Measurements from ENCODE around the gene GSC2.
"Not testable (repeated sequence)": the region's sequence is repeated elsewhere in the genome, so short reads cannot be mapped to it uniquely, and the experiment has no call there.

Gene GSC2

GRCh38 chr22:19167106-19167869 lies 17.2 kb upstream of the GSC2 start:
- Histone ChIP-seq H3K27ac (ENCODE audit: low read depth, low read length) (no peak overlapping the region), H3K9me3 (ENCODE audit: low read length) (no peaks in the 10 kb centered on the region), H3K4me1 (ENCODE audit: insufficient read depth, low read length) (peaks cover 11% of the 10 kb centered on the region), H3K36me3 (ENCODE audit: insufficient read depth, low read length) (no peaks in the 10 kb centered on the region), H3K4me3 (ENCODE audit: low read depth in 1 of 2, low read length in 2 of 2) (no peak overlapping the region), H3K27me3 (ENCODE audit: control insufficient read depth in 1 of 2, insufficient read depth in 2 of 2, low read length in 2 of 2) (peaks cover 9 to 35% of the 10 kb centered on the region in 2 donors), H3K9ac (ENCODE audit: low read length) (no peak overlapping the region)

- Histone ChIP-seq H3K27ac (ENCODE audit: low read depth, low read length) (no peak overlapping the region), H3K36me3 (ENCODE audit: insufficient read depth, low read length) (no peaks in the 10 kb centered on the region), H3K27me3 (ENCODE audit: control insufficient read depth in 1 of 2, insufficient read depth in 2 of 2, low read length in 2 of 2) (peaks cover 9 to 40% of the 10 kb centered on the region in 2 donors), H3K9me3 (ENCODE audit: low read length) (no peaks in the 10 kb centered on the region), H3K4me3 (ENCODE audit: low read depth in 1 of 2, low read length in 2 of 2) (no peak overlapping the region), H3K4me1 (ENCODE audit: insufficient read depth, low read length) (peaks cover 8% of the 10 kb centered on the region), H3K9ac (ENCODE audit: low read length) (no peak overlapping the region)
These were observed 16.3 kb upstream of the GSC2 start for GRCh38 chr22:19166421-19166820.

- Histone ChIP-seq H3K4me1 (ENCODE audit: insufficient read depth, low read length) (no peaks in the 10 kb centered on the region), H3K27me3 (ENCODE audit: control insufficient read depth in 1 of 2, insufficient read depth in 2 of 2, low read length in 2 of 2) (peaks cover 9 to 34% of the 10 kb centered on the region in 2 donors), H3K9ac (ENCODE audit: low read length) (no peak overlapping the region)
These were observed 14.3 kb upstream of the GSC2 start for GRCh38 chr22:19164425-19164824.

GRCh38 chr22:19158649-19159048 lies 8.6 kb upstream of the GSC2 start:
- not testable (repeated sequence) for H3K9ac ChIP-seq (ENCODE audit: low read length); H3K27ac ChIP-seq (ENCODE audit: low read depth, low read length); H3K36me3 ChIP-seq (ENCODE audit: insufficient read depth, low read length); H3K27me3 ChIP-seq (ENCODE audit: control insufficient read depth in 1 of 2, insufficient read depth in 2 of 2, low read length in 2 of 2); H3K9me3 ChIP-seq (ENCODE audit: low read length); H3K4me1 ChIP-seq (ENCODE audit: insufficient read depth, low read length); H3K4me3 ChIP-seq (ENCODE audit: low read depth in 1 of 2, low read length in 2 of 2)

More at GRCh38 chr22:19164425-19164824, 14.3 kb upstream of the GSC2 start:
- H3K4me3 ChIP-seq (ENCODE audit: low read depth in 1 of 2, low read length in 2 of 2) = no peak overlapping the region
- H3K27ac ChIP-seq (ENCODE audit: low read depth, low read length) = no peak overlapping the region
- no peaks in the 10 kb centered on the region for H3K36me3 ChIP-seq (ENCODE audit: insufficient read depth, low read length)
- H3K9me3 ChIP-seq (ENCODE audit: low read length) = no peaks in the 10 kb centered on the region

- H3K27ac ChIP-seq (ENCODE audit: low read depth, low read length); H3K4me1 ChIP-seq (ENCODE audit: insufficient read depth, low read length); H3K4me3 ChIP-seq (ENCODE audit: low read depth in 1 of 2, low read length in 2 of 2); H3K9ac ChIP-seq (ENCODE audit: low read length); H3K9me3 ChIP-seq (ENCODE audit: low read length); H3K36me3 ChIP-seq (ENCODE audit: insufficient read depth, low read length): not testable (repeated sequence)
- H3K27me3 ChIP-seq (ENCODE audit: control insufficient read depth in 1 of 2, insufficient read depth in 2 of 2, low read length in 2 of 2) = peaks cover 8 to 11% of the 10 kb centered on the region in 2 donors
These were observed 6.0 kb upstream of the GSC2 start for GRCh38 chr22:19156109-19156508.

GRCh38 chr22:19152942-19153883 lies 3.1 kb upstream of the GSC2 start:
- H3K9me3 ChIP-seq (ENCODE audit: low read length) = no peaks in the 10 kb centered on the region
- no peak overlapping the region for H3K9ac ChIP-seq (ENCODE audit: low read length)
- no peak overlapping the region for H3K27ac ChIP-seq (ENCODE audit: low read depth, low read length)
- no peaks in the 10 kb centered on the region for H3K4me1 ChIP-seq (ENCODE audit: insufficient read depth, low read length)
- H3K36me3 ChIP-seq (ENCODE audit: insufficient read depth, low read length) = no peaks in the 10 kb centered on the region
- H3K27me3 ChIP-seq (ENCODE audit: control insufficient read depth in 1 of 2, insufficient read depth in 2 of 2, low read length in 2 of 2) = peaks cover 8 to 33% of the 10 kb centered on the region in 2 donors
- H3K4me3 ChIP-seq (ENCODE audit: low read depth in 1 of 2, low read length in 2 of 2) = no peak overlapping the region

GRCh38 chr22:19151329-19152191 lies 1.5 kb upstream of the GSC2 start:
- H3K9me3 ChIP-seq (ENCODE audit: low read length) = no peaks in the 10 kb centered on the region
- peaks cover 8 to 38% of the 10 kb centered on the region in 2 donors for H3K27me3 ChIP-seq (ENCODE audit: control insufficient read depth in 1 of 2, insufficient read depth in 2 of 2, low read length in 2 of 2)
- no peaks in the 10 kb centered on the region for H3K4me1 ChIP-seq (ENCODE audit: insufficient read depth, low read length)
- no peak overlapping the region for H3K27ac ChIP-seq (ENCODE audit: low read depth, low read length)
- H3K36me3 ChIP-seq (ENCODE audit: insufficient read depth, low read length) = no peaks in the 10 kb centered on the region
- H3K9ac ChIP-seq (ENCODE audit: low read length) = no peak overlapping the region
- H3K4me3 ChIP-seq (ENCODE audit: low read depth in 1 of 2, low read length in 2 of 2) = no peak overlapping the region

GRCh38 chr22:19150482-19151328 lies 613 bp upstream of the GSC2 start:
- Histone ChIP-seq H3K4me1 (ENCODE audit: insufficient read depth, low read length) (no peaks in the 10 kb centered on the region), H3K27ac (ENCODE audit: low read depth, low read length) (no peak overlapping the region), H3K36me3 (ENCODE audit: insufficient read depth, low read length) (no peaks in the 10 kb centered on the region), H3K9me3 (ENCODE audit: low read length) (no peaks in the 10 kb centered on the region), H3K4me3 (ENCODE audit: low read depth in 1 of 2, low read length in 2 of 2) (no peak overlapping the region), H3K9ac (ENCODE audit: low read length) (no peak overlapping the region), H3K27me3 (ENCODE audit: control insufficient read depth in 1 of 2, insufficient read depth in 2 of 2, low read length in 2 of 2) (peaks cover 8 to 38% of the 10 kb centered on the region in 2 donors)

- H3K4me1 ChIP-seq (ENCODE audit: insufficient read depth, low read length) = no peaks in the 10 kb centered on the region
- no peak overlapping the region for H3K4me3 ChIP-seq (ENCODE audit: low read depth in 1 of 2, low read length in 2 of 2)
- no peaks in the 10 kb centered on the region for H3K36me3 ChIP-seq (ENCODE audit: insufficient read depth, low read length)
- peaks cover 8 to 38% of the 10 kb centered on the region in 2 donors for H3K27me3 ChIP-seq (ENCODE audit: control insufficient read depth in 1 of 2, insufficient read depth in 2 of 2, low read length in 2 of 2)
- no peak overlapping the region for H3K9ac ChIP-seq (ENCODE audit: low read length)
- no peaks in the 10 kb centered on the region for H3K9me3 ChIP-seq (ENCODE audit: low read length)
- no peak overlapping the region for H3K27ac ChIP-seq (ENCODE audit: low read depth, low read length)
These were observed 827 bp downstream of the GSC2 start for GRCh38 chr22:19149047-19149883.

All from muscle layer of colon (tissue), 2 donors.